ENCODE results near the gene EFNA3. TPM values are rescaled to one million over a fixed set of nuclear protein-coding genes. Genes with fewer than 3 reads are reported as not detected.

Gene EFNA3
- total RNA-seq, 1 donor from 2014 or later, result 2.9 TPM

DNA sequence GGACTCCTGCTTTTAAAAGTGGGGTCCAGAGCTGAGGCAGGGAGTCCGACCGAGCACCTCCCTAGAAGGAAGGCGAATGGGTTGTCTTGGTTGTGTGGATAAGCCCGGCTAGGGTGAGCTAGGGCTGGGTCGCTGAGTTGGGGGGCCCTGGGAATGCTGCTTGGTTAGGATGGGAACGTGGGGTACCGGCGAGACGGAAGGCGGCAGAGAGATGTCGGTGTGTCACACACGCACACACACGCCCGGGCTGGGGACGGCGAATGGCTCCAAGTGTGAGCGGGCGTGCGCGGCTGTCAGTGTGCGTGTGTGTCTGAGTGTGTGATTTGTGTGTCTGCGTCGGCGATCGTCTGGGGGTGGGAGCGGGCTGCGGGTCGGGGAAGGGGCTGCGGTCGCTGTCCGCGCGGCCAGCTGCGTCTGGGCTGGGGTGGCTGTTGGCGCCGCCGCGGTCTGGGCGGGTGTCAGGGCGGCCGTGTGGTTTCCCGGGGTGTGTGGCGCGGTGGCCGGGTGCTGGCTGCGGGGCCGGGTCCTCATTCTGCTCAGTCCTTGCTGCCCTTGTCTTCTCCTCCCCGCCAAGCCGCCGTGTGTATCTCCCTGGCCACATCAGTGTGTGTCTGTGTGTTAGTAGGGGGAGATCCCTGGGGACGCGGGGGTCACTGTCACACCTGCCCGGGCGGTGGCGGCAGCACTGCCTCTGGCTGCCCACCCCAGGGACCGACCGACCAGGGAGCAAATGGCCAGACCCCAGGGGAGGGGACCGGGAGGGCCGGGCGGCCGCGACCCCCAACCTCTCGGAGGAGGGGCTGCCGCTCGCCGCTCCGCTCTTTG, 1.1 kb downstream of the EFNA3 start:
- H3K36me3 ChIP-seq (ENCODE audit: insufficient read depth, low read length), result no peaks in the 10 kb centered on the region
- no peak overlapping the region for H3K9ac ChIP-seq (ENCODE audit: low read length)
- peaks cover 21% of the 10 kb centered on the region for H3K4me1 ChIP-seq (ENCODE audit: insufficient read depth, low read length)
- peaks cover 4% of the 10 kb centered on the region for H3K36me3 Mint-ChIP-seq (ENCODE audit: low read depth, unreplicated experiment)
- H3K9me3 ChIP-seq (ENCODE audit: insufficient read depth, low read depth, low read length), result no peaks in the 10 kb centered on the region
- no peak for FAIRE-seq
- peak overlapping the region; percentile 77 for H3K4me2 ChIP-seq (ENCODE audit: low read length)
- no peaks in the 10 kb centered on the region for H3K9me3 Mint-ChIP-seq (ENCODE audit: unreplicated experiment)
- H3K27me3 Mint-ChIP-seq (ENCODE audit: low read depth, unreplicated experiment), result peaks cover 46% of the 10 kb centered on the region
- H3K27ac ChIP-seq (ENCODE audit: low read depth, low read length), result no peak overlapping the region
- H3K27me3 ChIP-seq (ENCODE audit: insufficient read depth, low read length), result peaks cover 49% of the 10 kb centered on the region
- H3K79me2 ChIP-seq (ENCODE audit: insufficient read depth, low read length), result no peaks in the 10 kb centered on the region
- no peak overlapping the region for H2AFZ ChIP-seq (ENCODE audit: low read depth, low read length)
- peak overlapping the region; percentile 55 for H3K27ac Mint-ChIP-seq (ENCODE audit: unreplicated experiment)
- DNase-seq (ENCODE audit: low read depth), result no peak
- H3K4me1 Mint-ChIP-seq (ENCODE audit: low read depth, unreplicated experiment), result peaks cover 12% of the 10 kb centered on the region
- no peak overlapping the region for H3K4me3 ChIP-seq (ENCODE audit: insufficient read depth, low read depth, low read length)
- TF ChIP-seq, protein P1, sequence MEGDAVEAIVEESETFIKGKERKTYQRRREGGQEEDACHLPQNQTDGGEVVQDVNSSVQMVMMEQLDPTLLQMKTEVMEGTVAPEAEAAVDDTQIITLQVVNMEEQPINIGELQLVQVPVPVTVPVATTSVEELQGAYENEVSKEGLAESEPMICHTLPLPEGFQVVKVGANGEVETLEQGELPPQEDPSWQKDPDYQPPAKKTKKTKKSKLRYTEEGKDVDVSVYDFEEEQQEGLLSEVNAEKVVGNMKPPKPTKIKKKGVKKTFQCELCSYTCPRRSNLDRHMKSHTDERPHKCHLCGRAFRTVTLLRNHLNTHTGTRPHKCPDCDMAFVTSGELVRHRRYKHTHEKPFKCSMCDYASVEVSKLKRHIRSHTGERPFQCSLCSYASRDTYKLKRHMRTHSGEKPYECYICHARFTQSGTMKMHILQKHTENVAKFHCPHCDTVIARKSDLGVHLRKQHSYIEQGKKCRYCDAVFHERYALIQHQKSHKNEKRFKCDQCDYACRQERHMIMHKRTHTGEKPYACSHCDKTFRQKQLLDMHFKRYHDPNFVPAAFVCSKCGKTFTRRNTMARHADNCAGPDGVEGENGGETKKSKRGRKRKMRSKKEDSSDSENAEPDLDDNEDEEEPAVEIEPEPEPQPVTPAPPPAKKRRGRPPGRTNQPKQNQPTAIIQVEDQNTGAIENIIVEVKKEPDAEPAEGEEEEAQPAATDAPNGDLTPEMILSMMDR (IDR thresholded peaks at IDR 0.05; ENCODE audit: insufficient read depth, low read depth, low read length), result no peak
- peak; percentile 80 for TF ChIP-seq EZH2 (IDR thresholded peaks at IDR 0.05; ENCODE audit: insufficient read depth, low read length)
- H4K20me1 ChIP-seq (ENCODE audit: insufficient read depth, low read length), result peaks cover 13% of the 10 kb centered on the region
- peak overlapping the region; percentile 88 for H3K4me3 Mint-ChIP-seq (ENCODE audit: unreplicated experiment)

DNA sequence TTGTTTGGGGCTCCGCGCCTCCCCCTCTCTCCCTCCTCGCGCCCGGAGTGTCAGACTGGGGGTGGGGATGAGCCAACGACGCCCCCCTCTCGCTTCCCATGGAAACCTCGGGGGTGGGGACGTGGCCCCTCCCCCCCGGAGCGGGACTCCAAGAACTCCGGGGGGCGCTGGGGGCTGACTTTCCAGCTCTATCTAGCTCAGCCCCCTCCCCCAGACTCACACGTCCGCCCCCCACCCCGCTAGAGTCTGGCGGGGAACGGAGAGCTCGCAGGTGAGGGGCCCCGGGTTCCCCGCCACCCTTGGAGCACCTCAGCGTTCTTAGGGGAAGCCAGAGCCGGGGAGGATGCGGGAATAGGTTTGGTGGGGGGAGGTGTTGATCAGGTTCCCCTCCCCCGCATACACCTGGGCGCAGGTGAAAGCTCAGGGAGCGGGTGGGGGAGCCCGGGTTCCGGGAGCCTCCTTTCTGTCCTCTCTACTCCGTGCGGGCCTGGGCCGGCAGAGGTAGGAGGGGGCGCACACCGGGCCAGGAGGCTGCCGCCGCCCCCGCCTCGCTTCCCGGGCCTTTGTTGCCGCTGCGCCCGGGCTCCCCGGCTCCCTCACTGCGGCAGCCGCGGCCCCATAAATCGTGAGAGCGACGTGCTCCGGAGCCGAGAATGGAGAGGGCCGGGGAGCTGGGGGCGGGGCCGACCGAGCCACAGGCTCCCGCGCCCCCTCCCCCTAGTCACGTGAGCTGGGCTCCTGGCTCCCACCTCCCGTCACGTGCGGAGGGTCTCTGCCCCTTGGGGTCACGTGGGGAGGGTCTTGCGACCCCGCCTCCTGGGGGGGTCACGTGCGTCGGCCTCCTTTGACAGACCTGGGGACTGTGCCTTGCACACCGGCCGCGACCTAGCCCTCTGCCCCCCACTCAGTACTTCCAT, 1.9 kb downstream of the EFNA3 start:
- Histone ChIP-seq H3K4me1 (ENCODE audit: insufficient read depth, low read length) (peaks cover 24% of the 10 kb centered on the region), H4K20me1 (ENCODE audit: insufficient read depth, low read length) (peaks cover 13% of the 10 kb centered on the region), H3K4me3 (ENCODE audit: insufficient read depth, low read depth, low read length) (no peak overlapping the region), H3K4me2 (ENCODE audit: low read length) (peak overlapping the region; percentile 77), H3K36me3 (ENCODE audit: insufficient read depth, low read length) (no peaks in the 10 kb centered on the region), H3K9me3 (ENCODE audit: insufficient read depth, low read depth, low read length) (no peaks in the 10 kb centered on the region), H3K27me3 (ENCODE audit: insufficient read depth, low read length) (peaks cover 43% of the 10 kb centered on the region), H3K27ac (ENCODE audit: low read depth, low read length) (no peak overlapping the region), H2AFZ (ENCODE audit: low read depth, low read length) (no peak overlapping the region), H3K9ac (ENCODE audit: low read length) (no peak overlapping the region), H3K79me2 (ENCODE audit: insufficient read depth, low read length) (no peaks in the 10 kb centered on the region)
- Mint-ChIP-seq H3K27ac (ENCODE audit: unreplicated experiment) (no peak overlapping the region), H3K4me3 (ENCODE audit: unreplicated experiment) (no peak overlapping the region), H3K27me3 (ENCODE audit: low read depth, unreplicated experiment) (peaks cover 40% of the 10 kb centered on the region), H3K4me1 (ENCODE audit: low read depth, unreplicated experiment) (peaks cover 13% of the 10 kb centered on the region), H3K9me3 (ENCODE audit: unreplicated experiment) (no peaks in the 10 kb centered on the region), H3K36me3 (ENCODE audit: low read depth, unreplicated experiment) (peaks cover 4% of the 10 kb centered on the region)
- FAIRE-seq, result no peak
- no peak for DNase-seq (ENCODE audit: low read depth)
- TF ChIP-seq, protein P1 (IDR thresholded peaks at IDR 0.05; ENCODE audit: insufficient read depth, low read depth, low read length), result no peak
- TF ChIP-seq EZH2 (IDR thresholded peaks at IDR 0.05; ENCODE audit: insufficient read depth, low read length), result peak; percentile 28
